ENCODE measurements around the gene EPHB2.
"Not testable (repeated sequence)": the region's sequence is repeated elsewhere in the genome, so short reads cannot be mapped to it uniquely, and the experiment has no call there.

Gene EPHB2

GRCh38 chr1:22819361-22819760 lies 108.7 kb downstream of the EPHB2 start:
- DNase-seq (ENCODE audit: low spot score), result no peak

GRCh38 chr1:22821027-22821426 lies 110.4 kb downstream of the EPHB2 start:
- DNase-seq (ENCODE audit: low spot score), result no peak

- no peak for DNase-seq (ENCODE audit: low spot score)
Observed at GRCh38 chr1:22822371-22822770, 111.7 kb downstream of the EPHB2 start.

- no peak for DNase-seq (ENCODE audit: low spot score)
Observed at GRCh38 chr1:22824466-22824865, 113.8 kb downstream of the EPHB2 start.

- no peak for DNase-seq (ENCODE audit: low spot score)
Observed at GRCh38 chr1:22824975-22825374, 114.3 kb downstream of the EPHB2 start.

GRCh38 chr1:22825486-22826189 lies 115.0 kb downstream of the EPHB2 start:
- DNase-seq (ENCODE audit: low spot score), result no peak

- DNase-seq (ENCODE audit: low spot score), result peak; percentile 56
Observed at GRCh38 chr1:22826604-22827580, 116.3 kb downstream of the EPHB2 start.

- no peak for DNase-seq (ENCODE audit: low spot score)
Observed at GRCh38 chr1:22827666-22828483, 117.2 kb downstream of the EPHB2 start.

- DNase-seq (ENCODE audit: low spot score), result no peak
Observed at GRCh38 chr1:22828484-22829308, 118.1 kb downstream of the EPHB2 start.

GRCh38 chr1:22829309-22829989 lies 118.8 kb downstream of the EPHB2 start:
- DNase-seq (ENCODE audit: low spot score), result no peak

GRCh38 chr1:22830041-22830566 lies 119.5 kb downstream of the EPHB2 start:
- no peak for DNase-seq (ENCODE audit: low spot score)

GRCh38 chr1:22830757-22831340 lies 120.2 kb downstream of the EPHB2 start:
- no peak for DNase-seq (ENCODE audit: low spot score)

GRCh38 chr1:22831729-22832413 lies 121.2 kb downstream of the EPHB2 start:
- DNase-seq (ENCODE audit: low spot score), result no peak

- no peak for DNase-seq (ENCODE audit: low spot score)
Observed at GRCh38 chr1:22832414-22832786, 121.8 kb downstream of the EPHB2 start.

- no peak for DNase-seq (ENCODE audit: low spot score)
Observed at GRCh38 chr1:22833699-22834098, 123.1 kb downstream of the EPHB2 start.

GRCh38 chr1:22834420-22834819 lies 123.8 kb downstream of the EPHB2 start:
- not testable (repeated sequence) for DNase-seq (ENCODE audit: low spot score)

- DNase-seq (ENCODE audit: low spot score), result no peak
Observed at GRCh38 chr1:22835636-22836319, 125.1 kb downstream of the EPHB2 start.

- no peak for DNase-seq (ENCODE audit: low spot score)
Observed at GRCh38 chr1:22836850-22837249, 126.2 kb downstream of the EPHB2 start.

- DNase-seq (ENCODE audit: low spot score), result no peak
Observed at GRCh38 chr1:22837332-22837731, 126.7 kb downstream of the EPHB2 start.

Measured in iPS-NIHi11 (cell line).